GM04504 (cell line): ENCODE measurements around the gene LY6G6F.

Source experiments
- DNase-seq: peaks from one replicate; pipeline ENCODE4 v3.0.0-alpha.2; 2012; ENCODE audit warnings: low read depth

The LY6G6F gene

GRCh38 chr6:31676904-31677303, 29.8 kb upstream of the LY6G6F start:
- DNase-seq: no peak

GRCh38 chr6:31677955-31678354, 28.7 kb upstream of the LY6G6F start:
- no peak for DNase-seq

- DNase-seq: peak; percentile 76
These were observed 26.2 kb upstream of the LY6G6F start, which contains the start of gene LY6G5C for GRCh38 chr6:31680226-31681134. Gene LY6G5C, minus strand, starts transcription at chr6:31681067. Its CDS starts 694 bp downstream, at chr6:31680373.

- no peak for DNase-seq
These were observed 25.5 kb upstream of the LY6G6F start for GRCh38 chr6:31681135-31681671.

- no peak for DNase-seq
These were observed 23.1 kb upstream of the LY6G6F start for GRCh38 chr6:31683591-31683990.

GRCh38 chr6:31686483-31686882, 20.2 kb upstream of the LY6G6F start:
- no peak for DNase-seq

- DNase-seq: no peak
These were observed 19.3 kb upstream of the LY6G6F start for GRCh38 chr6:31687321-31687720.

GRCh38 chr6:31687860-31688693, 18.6 kb upstream of the LY6G6F start:
- DNase-seq: no peak

GRCh38 chr6:31689249-31690110, 17.2 kb upstream of the LY6G6F start:
- no peak for DNase-seq

GRCh38 chr6:31690231-31691077, 16.2 kb upstream of the LY6G6F start:
- DNase-seq: no peak

- DNase-seq: no peak
These were observed 15.6 kb upstream of the LY6G6F start for GRCh38 chr6:31691078-31691463.

- no peak for DNase-seq
These were observed 15.0 kb upstream of the LY6G6F start for GRCh38 chr6:31691564-31692108.

GRCh38 chr6:31692353-31692752, 14.3 kb upstream of the LY6G6F start:
- no peak for DNase-seq

- no peak for DNase-seq
These were observed 13.8 kb upstream of the LY6G6F start for GRCh38 chr6:31692886-31693285.

- no peak for DNase-seq
These were observed 13.1 kb upstream of the LY6G6F start for GRCh38 chr6:31693535-31693934.

GRCh38 chr6:31697555-31697954, 9.1 kb upstream of the LY6G6F start:
- no peak for DNase-seq

- DNase-seq: no peak
These were observed 5.8 kb upstream of the LY6G6F start for GRCh38 chr6:31700740-31701401.

GRCh38 chr6:31701666-31702404, 4.8 kb upstream of the LY6G6F start:
- DNase-seq: no peak

GRCh38 chr6:31702405-31702818, 4.3 kb upstream of the LY6G6F start:
- DNase-seq: no peak
